H1 (cell line): ENCODE results near the gene RPTOR. TPM values are rescaled to one million over a fixed set of nuclear protein-coding genes. Genes with fewer than 3 reads are reported as not detected.
A peak's percentile ranks its signal among the peaks of the same experiment; 100 is the strongest.

Experiments
- CTCF ChIA-PET: fragments of 300-600 bp; sonication (Branson Sonifier 250); formaldehyde crosslinking; loops from one replicate; lab custom pipeline; 2021; ENCODE audit not compliant: partially characterized antibody; lab: Charles Lee
- POLR2A ChIA-PET: fragments of 300-600 bp; sonication (Branson Sonifier 250); formaldehyde crosslinking; loops from one replicate; lab custom pipeline; 2021; ENCODE audit warnings: inconsistent platforms; ENCODE audit not compliant: partially characterized antibody; lab: Charles Lee
- DNase-seq, 2 experiments: peaks; one replicate each; pipeline versions ENCODE4 v3.0.0 to v3.0.0-alpha.2; 2010 to 2022; ENCODE audit warnings: low spot score in 2 of 2, low read depth in 1 of 2, mixed read lengths in 1 of 2
- FAIRE-seq: peaks from 2 replicates; lab custom pipeline; 2011; peaks lifted over from hg19 to GRCh38; lab: Jason Lieb, UNC
- H2AFZ ChIP-seq: 2 replicates; pipeline ENCODE4 v1.8.1; 2012; ENCODE audit warnings: low read length, inconsistent platforms
- H2AK5ac ChIP-seq: 2 replicates; pipeline ENCODE4 v1.6.1; 2013; ENCODE audit warnings: low read depth, low read length
- H2BK120ac ChIP-seq: replicated peaks from 2 replicates; pipeline ENCODE3; 2013; ENCODE audit warnings: low read depth, low read length, inconsistent platforms
- H2BK12ac ChIP-seq: 2 replicates; pipeline ENCODE4 v1.6.1; 2013; ENCODE audit warnings: low read depth, low read length
- H2BK15ac ChIP-seq: 2 replicates; pipeline ENCODE4 v1.6.1; 2013; ENCODE audit warnings: low read length
- H2BK20ac ChIP-seq: 2 replicates; pipeline ENCODE4 v1.6.1; 2013; ENCODE audit warnings: low read length
- H2BK5ac ChIP-seq: 2 replicates; pipeline ENCODE4 v1.6.1; 2013; ENCODE audit warnings: low read depth, low read length
- H3K14ac ChIP-seq: 2 replicates; pipeline ENCODE4 v1.6.1; 2013; ENCODE audit warnings: inconsistent platforms; ENCODE audit not compliant: insufficient read length
- H3K18ac ChIP-seq: 2 replicates; pipeline ENCODE4 v1.6.1; 2013; ENCODE audit warnings: low read length; ENCODE audit errors: extremely low read depth
- H3K23ac ChIP-seq: 2 replicates; pipeline ENCODE4 v1.6.1; 2013; ENCODE audit warnings: inconsistent platforms; ENCODE audit not compliant: insufficient read length
- H3K23me2 ChIP-seq: 2 replicates; pipeline ENCODE4 v1.6.1; 2013; ENCODE audit warnings: low read depth, low read length
- H3K27ac ChIP-seq: 2 replicates; pipeline ENCODE4 v1.6.1; 2011; ENCODE audit warnings: low read depth, low read length, inconsistent platforms
- H3K27me3 ChIP-seq, 4 experiments: replicated peaks in 1 of 4; 1 replicate in 1 of 4; 2 replicates in 3 of 4; pipeline versions ENCODE4 v1.6.1 to v1.8.1; 2011 to 2013; ENCODE audit warnings: low read length in 3 of 4, mild to moderate bottlenecking in 3 of 4, inconsistent platforms in 2 of 4, mixed read lengths in 2 of 4, moderate library complexity in 1 of 4; ENCODE audit not compliant: control insufficient read depth in 3 of 4, insufficient read depth in 3 of 4; ENCODE audit errors: extremely low read depth in 1 of 4
- H3K36me3 ChIP-seq, 4 experiments: 2 replicates each; pipeline versions ENCODE4 v1.6.1 to v1.8.1; 2011 to 2013; ENCODE audit warnings: mild to moderate bottlenecking in 4 of 4, low read length in 3 of 4, moderate library complexity in 2 of 4, control low read depth in 1 of 4, inconsistent platforms in 1 of 4; ENCODE audit not compliant: insufficient read depth in 4 of 4, control insufficient read depth in 2 of 4
- H3K4ac ChIP-seq: replicated peaks from 2 replicates; pipeline ENCODE3; 2013; ENCODE audit warnings: low read length, low read depth, mixed read lengths, inconsistent platforms; ENCODE audit not compliant: insufficient read length
- H3K4me1 ChIP-seq, 4 experiments: replicated peaks in 1 of 4; 1 replicate in 1 of 4; 2 replicates in 3 of 4; pipeline versions ENCODE4 v1.6.1 to v1.8.1; 2011 to 2013; ENCODE audit warnings: low read length in 3 of 4, inconsistent platforms in 2 of 4, mixed read lengths in 1 of 4; ENCODE audit not compliant: insufficient read depth in 4 of 4, control insufficient read depth in 3 of 4
- H3K4me2 ChIP-seq, 2 experiments: 2 replicates each; pipeline versions ENCODE4 v1.6.1 to v1.8.1; 2011 to 2013; ENCODE audit warnings: low read depth in 2 of 2, low read length in 2 of 2, control low read depth in 1 of 2, inconsistent platforms in 1 of 2, mild to moderate bottlenecking in 1 of 2; ENCODE audit not compliant: insufficient read depth in 1 of 2
- H3K4me3 ChIP-seq, 4 experiments: fragments of 200-600, 300-600 bp in 1 of 4; sonication (generic), shearing (Covaris generic), sonication (Bioruptor Twin) in 1 of 4; 2 replicates each; pipeline versions ENCODE4 v1.5.1 to v1.8.1; 2011 to 2016; ENCODE audit warnings: low read length in 4 of 4, low read depth in 3 of 4, control low read depth in 2 of 4, inconsistent platforms in 2 of 4, mild to moderate bottlenecking in 2 of 4, mixed read lengths in 1 of 4, moderate library complexity in 1 of 4; ENCODE audit not compliant: insufficient read depth in 2 of 4; ENCODE audit errors: extremely low read depth in 1 of 4
- H3K56ac ChIP-seq: replicated peaks from 2 replicates; pipeline ENCODE3; 2013; ENCODE audit warnings: low read depth, mild to moderate bottlenecking, mixed read lengths, low read length, inconsistent platforms; ENCODE audit not compliant: insufficient read length
- H3K79me1 ChIP-seq: 2 replicates; pipeline ENCODE4 v1.6.1; 2013; ENCODE audit warnings: low read depth, low read length, control low read depth
- H3K79me2 ChIP-seq, 2 experiments: 2 replicates each; pipeline versions ENCODE4 v1.6.1 to v1.8.1; 2012 to 2013; ENCODE audit warnings: low read length in 2 of 2, mild to moderate bottlenecking in 2 of 2, inconsistent platforms in 1 of 2; ENCODE audit not compliant: insufficient read depth in 2 of 2, control insufficient read depth in 1 of 2
- H3K9ac ChIP-seq, 4 experiments: replicated peaks in 1 of 4; 1 replicate in 1 of 4; 2 replicates in 3 of 4; pipeline versions ENCODE4 v1.6.1 to v1.8.1; 2011 to 2013; ENCODE audit warnings: low read depth in 3 of 4, low read length in 3 of 4, control low read depth in 2 of 4, mild to moderate bottlenecking in 2 of 4, moderate library complexity in 2 of 4, inconsistent platforms in 1 of 4; ENCODE audit errors: extremely low read depth in 1 of 4
- H3K9me3 ChIP-seq, 2 experiments: 2 replicates each; pipeline versions ENCODE4 v1.6.1 to v1.8.1; 2012 to 2013; ENCODE audit warnings: mild to moderate bottlenecking in 2 of 2, moderate library complexity in 2 of 2, control low read depth in 1 of 2, inconsistent platforms in 1 of 2, low read depth in 1 of 2, low read length in 1 of 2, mixed read lengths in 1 of 2; ENCODE audit not compliant: insufficient read depth in 2 of 2
- H4K20me1 ChIP-seq, 2 experiments: replicated peaks in 1 of 2; 2 replicates each; pipeline versions ENCODE3 to v1.8.1; 2011 to 2013; ENCODE audit warnings: inconsistent platforms in 2 of 2, low read length in 2 of 2, mild to moderate bottlenecking in 1 of 2; ENCODE audit not compliant: insufficient read depth in 2 of 2, control insufficient read depth in 1 of 2
- H4K5ac ChIP-seq: 2 replicates; pipeline ENCODE4 v1.6.1; 2013; ENCODE audit warnings: low read length, low read depth, mixed read lengths, inconsistent platforms; ENCODE audit not compliant: insufficient read length
- H4K8ac ChIP-seq: 2 replicates; pipeline ENCODE4 v1.8.0; 2013; ENCODE audit warnings: mild to moderate bottlenecking, moderate library complexity, low read length, inconsistent platforms; ENCODE audit not compliant: insufficient read depth; ENCODE audit errors: extremely low read depth
- H4K91ac ChIP-seq: replicated peaks from 2 replicates; pipeline ENCODE3; 2013; ENCODE audit warnings: low read length, mixed read lengths, inconsistent platforms; ENCODE audit not compliant: insufficient read length
- CHD1 ChIP-seq: IDR thresholded peaks from 2 replicates; pipeline ENCODE4 v1.6.1; 2012; ENCODE audit warnings: low read depth, low read length, improper control_type of control experiment
- SIX5 ChIP-seq: IDR thresholded peaks from 2 replicates; pipeline ENCODE4 v1.6.1; 2011; ENCODE audit warnings: mild to moderate bottlenecking, low read depth, low read length
- TEAD4 ChIP-seq: IDR thresholded peaks from 2 replicates; pipeline ENCODE4 v1.6.1; 2012; ENCODE audit warnings: low read depth, low read length, inconsistent platforms, mixed read lengths
- YY1 ChIP-seq: IDR thresholded peaks from 2 replicates; pipeline ENCODE4 v1.6.1; 2011; ENCODE audit warnings: low read depth, mild to moderate bottlenecking, low read length
- WGBS, 2 experiments: shearing (Covaris generic) in 1 of 2; methylation state at CpG; one replicate each; pipeline versions ENCODE4 v1.1.6 to v1.1.7; 2013 to 2015; ENCODE audit warnings: low lambda C conversion rate in 2 of 2, mixed read lengths in 2 of 2, inconsistent platforms in 1 of 2, low coverage in 1 of 2, missing lambda C conversion rate in 1 of 2; ENCODE audit not compliant: insufficient replicate concordance in 2 of 2, insufficient coverage in 1 of 2, insufficient read length in 1 of 2; ENCODE audit errors: extremely low coverage in 1 of 2, missing lambda C conversion rate in 1 of 2; 5-methylcytosine and 5-hydroxymethylcytosine counted together
- polyA plus RNA-seq, 7 experiments: library from polyadenylated mRNA; depleted of rRNA in 3 of 7; stranded (reverse) in 5 of 7; unstranded in 2 of 7; fragments of >200 nt in 5 of 7; fragments of 200-250 nt in 2 of 7; gene quantifications; 1 replicate in 5 of 7; 2 replicates in 1 of 7; 4 replicates in 1 of 7; pipeline versions ENCODE4 v1.2.1 to v1.2.3, GENCODE V29; 2011 to 2013; ENCODE audit warnings: missing spikeins in 2 of 7, mixed read lengths in 2 of 7
- total RNA-seq: library from RNA; stranded (reverse); fragmentation: NEBNext Ultra II Directional; extraction: Animal tissue kit (Norgen Biotek cat#: 25700); gene quantifications from 2 replicates; pipeline ENCODE4 v1.2.1, GENCODE V29; 2021

Gene RPTOR
- total and polyA plus RNA-seq, 2 of the 8 experiments (the other 6 are each of a cell fraction or from before 2014, with no cell fraction given): 6.9 to 28.7 TPM

DNA sequence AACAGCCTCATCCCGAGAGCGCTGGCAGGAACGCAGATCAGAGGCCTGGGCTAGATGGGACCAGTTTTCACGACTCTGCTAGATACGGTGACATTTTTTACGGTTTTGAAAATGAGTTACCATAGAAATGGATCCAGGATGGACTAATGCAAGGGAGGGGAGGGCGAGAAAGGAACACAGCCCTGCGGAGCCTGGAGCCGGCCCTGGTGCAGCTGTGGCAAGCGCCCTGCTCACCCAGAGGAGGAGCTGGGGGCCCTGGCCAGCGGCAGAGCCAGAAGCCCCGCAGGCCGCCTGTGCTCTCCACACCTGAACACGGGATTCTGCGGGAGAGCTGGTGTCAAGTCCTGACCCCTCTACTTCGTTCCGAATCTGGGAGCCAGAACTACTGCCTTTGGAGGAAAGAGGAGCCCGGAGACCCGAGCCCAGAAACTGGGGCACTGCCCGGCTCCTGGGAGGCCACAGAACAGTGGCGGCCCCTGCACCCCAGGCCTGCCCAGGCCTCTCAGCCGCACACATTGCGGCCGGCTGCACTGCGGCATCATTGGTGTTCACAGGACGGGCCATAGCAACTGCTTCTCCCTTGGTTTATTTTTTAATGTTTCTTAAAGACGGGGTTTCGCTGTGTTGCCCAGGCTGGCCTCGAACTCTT lies 358.4 kb downstream of the RPTOR start:
- H3K9ac ChIP-seq: no peak overlapping the region
- H2BK120ac ChIP-seq: no peak overlapping the region
- no peaks in the 10 kb centered on the region for H3K9me3 ChIP-seq
- H3K18ac ChIP-seq: no peak overlapping the region
- 91% methylated on average over 28 of the region's 29 CpGs; no CpG with 5 or more reads in 1 of the 2 experiments for WGBS, 2 experiments
- no peak overlapping the region for H2AK5ac ChIP-seq
- H4K8ac ChIP-seq: peak overlapping the region; percentile 73; the same call in 1 of the 2 replicates
- no peak overlapping the region for H3K56ac ChIP-seq
- no peak overlapping the region for H2BK15ac ChIP-seq
- no peaks in the 10 kb centered on the region for H3K23me2 ChIP-seq
- H3K4me3 ChIP-seq: no peak overlapping the region
- H3K4me2 ChIP-seq: no peak overlapping the region
- no peak overlapping the region for H4K91ac ChIP-seq
- no peaks in the 10 kb centered on the region for H3K36me3 ChIP-seq
- 0 out of 7 replicates have a peak, but pooled peaks cover 0 to 2% (median 0%) of the 10 kb centered on the region in 4 experiments for H3K4me1 ChIP-seq
- DNase-seq (no peak), FAIRE-seq (no peak)
- no peaks in the 10 kb centered on the region for H3K27me3 ChIP-seq
- H2BK5ac ChIP-seq: no peak overlapping the region
- no peaks in the 10 kb centered on the region for H3K79me1 ChIP-seq
- ChIA-PET CTCF (interaction anchor here (1.4 kb wide), 1 partner anchor 91 kb away, joined by 3 read pairs; no protein-coding TSS in a partner anchor), POLR2A (no interaction called here)
- H3K23ac ChIP-seq: no peak overlapping the region
- no peak overlapping the region for H3K27ac ChIP-seq
- no peak overlapping the region for H3K4ac ChIP-seq
- no peak overlapping the region for H3K14ac ChIP-seq
- no peaks in the 10 kb centered on the region for H3K79me2 ChIP-seq
- TF ChIP-seq YY1: no peak
- TF ChIP-seq TEAD4: no peak
- TF ChIP-seq CHD1: no peak
- no peak for TF ChIP-seq SIX5
- H4K5ac ChIP-seq: no peak overlapping the region
- no peak overlapping the region for H2AFZ ChIP-seq
- H2BK20ac ChIP-seq: no peak overlapping the region
- no peak overlapping the region for H2BK12ac ChIP-seq
- peaks cover 2 to 8% of the 10 kb centered on the region in 2 experiments for H4K20me1 ChIP-seq
